GM06990 (cell line): ENCODE results near the gene SPNS3.

Experiments
- DNase-seq: peaks from one replicate; pipeline ENCODE4 v3.0.0-alpha.2; 2011; ENCODE audit not compliant: insufficient read length; ENCODE audit errors: extremely low read depth
- H3K27me3 ChIP-seq: replicated peaks from 2 replicates; pipeline ENCODE4 v1.6.0; 2011; ENCODE audit warnings: low read length; ENCODE audit not compliant: control insufficient read depth, insufficient read depth
- H3K36me3 ChIP-seq: 2 replicates; pipeline ENCODE4 v1.5.1; 2011; ENCODE audit warnings: low read length; ENCODE audit not compliant: control insufficient read depth, insufficient read depth
- H3K4me3 ChIP-seq: replicated peaks from 2 replicates; pipeline ENCODE4 v1.5.1; 2011; ENCODE audit warnings: low read depth, mild to moderate bottlenecking, control low read depth, low read length
- TF ChIP-seq, protein P1 (sequence below): IDR thresholded peaks from 2 replicates; pipeline ENCODE4 v1.5.1; 2011; ENCODE audit warnings: low read length, control low read depth, mild to moderate bottlenecking, inconsistent platforms; ENCODE audit not compliant: insufficient read depth, poor library complexity, severe bottlenecking

The SPNS3 gene

DNA sequence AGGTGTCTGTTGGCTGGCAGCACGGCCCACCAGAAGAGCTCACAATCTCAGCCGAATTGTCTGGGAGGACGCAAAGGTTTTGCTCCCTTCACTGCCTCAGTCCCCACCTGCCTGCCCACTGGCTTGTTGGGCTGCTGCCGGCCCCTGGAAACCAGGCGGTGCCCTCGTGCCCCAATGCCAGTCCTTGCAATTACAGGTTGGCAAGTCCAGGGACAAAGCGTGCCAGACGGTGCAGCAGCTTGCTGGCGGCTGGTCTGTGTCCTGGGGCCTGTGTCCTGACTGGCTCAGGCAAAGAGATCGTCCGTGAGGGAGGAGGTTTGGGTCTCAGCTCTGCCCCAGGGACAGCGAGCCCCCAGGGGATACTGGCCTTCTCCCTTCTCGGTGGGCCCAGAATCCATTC, 40.4 kb downstream of the SPNS3 start:
- Histone ChIP-seq H3K27me3 (no peaks in the 10 kb centered on the region), H3K4me3 (no peak overlapping the region), H3K36me3 (no peaks in the 10 kb centered on the region)
- no peak for DNase-seq
- TF ChIP-seq, protein P1, sequence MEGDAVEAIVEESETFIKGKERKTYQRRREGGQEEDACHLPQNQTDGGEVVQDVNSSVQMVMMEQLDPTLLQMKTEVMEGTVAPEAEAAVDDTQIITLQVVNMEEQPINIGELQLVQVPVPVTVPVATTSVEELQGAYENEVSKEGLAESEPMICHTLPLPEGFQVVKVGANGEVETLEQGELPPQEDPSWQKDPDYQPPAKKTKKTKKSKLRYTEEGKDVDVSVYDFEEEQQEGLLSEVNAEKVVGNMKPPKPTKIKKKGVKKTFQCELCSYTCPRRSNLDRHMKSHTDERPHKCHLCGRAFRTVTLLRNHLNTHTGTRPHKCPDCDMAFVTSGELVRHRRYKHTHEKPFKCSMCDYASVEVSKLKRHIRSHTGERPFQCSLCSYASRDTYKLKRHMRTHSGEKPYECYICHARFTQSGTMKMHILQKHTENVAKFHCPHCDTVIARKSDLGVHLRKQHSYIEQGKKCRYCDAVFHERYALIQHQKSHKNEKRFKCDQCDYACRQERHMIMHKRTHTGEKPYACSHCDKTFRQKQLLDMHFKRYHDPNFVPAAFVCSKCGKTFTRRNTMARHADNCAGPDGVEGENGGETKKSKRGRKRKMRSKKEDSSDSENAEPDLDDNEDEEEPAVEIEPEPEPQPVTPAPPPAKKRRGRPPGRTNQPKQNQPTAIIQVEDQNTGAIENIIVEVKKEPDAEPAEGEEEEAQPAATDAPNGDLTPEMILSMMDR = no peak

DNA sequence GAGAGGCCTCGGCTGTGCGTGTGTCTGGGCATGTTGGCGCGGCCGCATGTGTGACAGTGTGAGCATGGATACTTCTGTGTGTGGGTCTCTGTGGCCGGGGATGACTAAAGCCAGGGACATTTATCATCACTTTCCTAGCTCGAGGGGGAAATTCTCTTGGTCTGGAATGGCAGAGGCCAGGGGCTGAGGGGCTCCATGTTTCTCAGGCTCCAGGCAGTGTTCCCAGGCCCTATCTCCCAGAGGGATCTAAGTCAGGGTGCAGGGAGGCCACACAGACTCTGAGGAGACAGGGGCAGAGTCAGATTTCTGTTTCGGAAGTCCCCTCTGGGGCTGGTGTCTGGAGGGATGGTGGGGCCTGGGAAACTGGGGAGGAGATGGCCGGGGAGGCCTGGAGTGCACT, 41.3 kb downstream of the SPNS3 start:
- H3K36me3 ChIP-seq = no peaks in the 10 kb centered on the region
- no peak for DNase-seq
- H3K4me3 ChIP-seq = no peak overlapping the region
- TF ChIP-seq, protein P1 = no peak
- no peaks in the 10 kb centered on the region for H3K27me3 ChIP-seq

DNA sequence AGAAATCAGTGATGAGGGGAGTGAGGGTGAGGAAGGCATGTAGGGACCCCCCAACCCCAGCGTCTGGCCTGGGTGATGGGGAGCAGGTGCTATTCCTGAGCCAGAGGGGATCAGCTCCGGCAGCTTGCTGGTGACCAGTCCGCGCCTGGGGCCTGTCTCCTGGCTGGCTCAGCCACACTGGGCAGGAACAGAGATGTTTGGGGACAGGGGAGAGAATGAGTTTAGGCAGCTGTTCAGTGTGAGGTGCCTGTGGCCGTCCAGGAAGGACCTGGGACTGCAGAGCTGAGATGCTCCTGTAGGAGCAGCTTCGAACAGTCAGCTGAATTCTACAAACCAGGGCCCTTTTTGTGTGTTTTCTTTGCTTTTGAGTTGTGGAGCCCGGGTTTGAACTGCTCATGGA, 41.7 kb downstream of the SPNS3 start:
- no peak overlapping the region for H3K4me3 ChIP-seq
- no peak for DNase-seq
- TF ChIP-seq, protein P1 = no peak
- H3K27me3 ChIP-seq = no peaks in the 10 kb centered on the region
- H3K36me3 ChIP-seq = no peaks in the 10 kb centered on the region

DNA sequence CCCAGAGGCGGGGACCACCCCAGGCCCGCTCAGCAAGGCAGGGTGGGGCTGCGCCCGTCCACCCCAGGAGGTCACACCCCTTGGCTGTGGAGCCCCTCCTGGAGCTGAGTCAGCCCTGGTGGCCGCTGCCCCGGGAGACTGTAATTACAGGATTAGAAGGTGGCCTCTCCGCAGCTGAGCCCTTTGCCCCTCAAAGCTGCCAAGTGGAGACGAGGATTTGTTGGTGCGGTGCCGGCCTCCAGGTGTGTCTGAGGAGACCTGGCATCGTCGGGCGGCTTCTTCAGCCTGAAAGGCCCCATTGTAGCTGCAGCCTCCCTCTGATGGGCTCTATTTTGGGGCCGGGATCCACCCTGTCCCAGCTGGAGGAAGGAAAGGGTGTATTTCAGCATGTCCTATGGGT, 42.3 kb downstream of the SPNS3 start:
- Histone ChIP-seq H3K27me3 (no peaks in the 10 kb centered on the region), H3K4me3 (no peak overlapping the region), H3K36me3 (no peaks in the 10 kb centered on the region)
- DNase-seq = no peak
- TF ChIP-seq, protein P1 = no peak

DNA sequence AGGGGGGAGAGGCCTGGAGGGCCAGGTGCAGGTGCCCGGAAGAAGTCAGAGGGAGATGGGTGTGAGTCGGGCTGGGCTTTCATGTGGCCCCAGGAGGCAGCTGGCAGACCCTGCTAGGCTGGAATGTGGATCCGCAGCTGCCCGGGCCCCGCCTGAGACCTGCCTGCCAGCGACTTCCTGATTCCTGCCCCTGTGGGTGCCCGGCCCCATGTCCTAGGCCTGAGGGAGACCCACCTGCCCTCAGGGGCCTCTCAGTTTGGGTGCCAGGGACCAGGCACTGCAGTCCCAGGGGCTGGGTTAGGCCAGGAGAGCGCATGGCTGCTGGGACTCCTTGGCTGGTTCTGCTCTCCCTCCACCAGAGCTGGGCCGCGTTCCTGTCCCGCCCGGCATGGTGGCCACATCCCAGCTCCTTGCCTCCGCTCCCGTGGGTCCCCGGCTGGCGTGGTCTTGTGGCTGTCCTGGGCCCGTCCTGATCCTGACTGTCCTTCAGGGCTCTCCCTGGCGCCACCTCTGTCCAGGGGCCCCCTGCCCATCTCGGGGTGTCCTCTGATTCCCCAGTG, 42.9 kb downstream of the SPNS3 start:
- H3K4me3 ChIP-seq = no peak overlapping the region
- H3K36me3 ChIP-seq = no peaks in the 10 kb centered on the region
- DNase-seq = no peak
- TF ChIP-seq, protein P1 = no peak
- H3K27me3 ChIP-seq = no peaks in the 10 kb centered on the region

DNA sequence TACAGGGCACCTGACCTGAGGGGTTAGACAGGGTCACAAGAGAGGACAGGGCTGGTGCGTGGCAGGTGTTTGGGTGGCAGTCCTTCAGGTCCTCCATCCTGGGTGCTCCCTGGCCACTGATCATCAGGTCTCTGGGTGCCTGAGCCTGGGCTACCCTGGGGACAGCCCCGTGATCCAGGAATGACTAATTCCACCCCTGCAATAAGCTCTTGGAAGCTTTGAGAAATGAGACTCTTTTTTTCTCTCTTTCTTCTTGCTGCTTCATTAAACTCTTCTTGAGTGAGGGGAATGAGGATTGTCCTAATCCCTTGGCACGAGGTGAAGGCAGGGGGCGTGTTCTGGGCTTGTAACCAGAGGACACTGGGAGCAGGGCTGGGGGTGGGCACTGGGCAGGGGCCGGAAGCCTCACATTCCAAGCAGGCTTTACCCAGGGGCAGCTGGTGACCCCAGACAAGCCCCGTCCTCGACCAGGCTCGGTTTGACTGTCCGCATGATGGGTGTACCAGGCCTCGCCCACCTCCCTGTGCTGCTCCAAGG, 43.6 kb downstream of the SPNS3 start:
- Histone ChIP-seq H3K27me3 (no peaks in the 10 kb centered on the region), H3K36me3 (no peaks in the 10 kb centered on the region), H3K4me3 (no peak overlapping the region)
- TF ChIP-seq, protein P1 = no peak
- DNase-seq = no peak
